ENCODE results near the gene NR2F1. TPM values are rescaled to one million over a fixed set of nuclear protein-coding genes. Genes with fewer than 3 reads are reported as not detected.

Gene NR2F1
- total RNA-seq, 1 experiment from 2014 or later, result 51.2 TPM

GRCh38 chr5:93570294-93571113 lies 12.5 kb upstream of the NR2F1 start:
- ChIA-PET POLR2A (no interaction called here), RAD21 (ENCODE audit: low non-redundant PET in 1 of 2, low total read pairs in 2 of 2, uncharacterized antibody in 2 of 2, unreplicated experiment in 2 of 2) (no interaction called here), CTCF (no interaction called here)
- BruUV-seq (replicated peaks), result no TSS peak
- intact Hi-C loops (cut with micrococcal nuclease), result no loop called here
- TF ChIP-seq EZH2 (IDR thresholded peaks at IDR 0.05), result no peak
- TF ChIP-seq ELF1 (IDR thresholded peaks at IDR 0.05; ENCODE audit: borderline replicate concordance, low read depth), result no peak
- no peak for TF ChIP-seq RAD21 (IDR thresholded peaks at IDR 0.05; ENCODE audit: low read depth)
- TF ChIP-seq CEBPB (IDR thresholded peaks at IDR 0.05; ENCODE audit: low read depth), result no peak
- TF ChIP-seq, protein P1, sequence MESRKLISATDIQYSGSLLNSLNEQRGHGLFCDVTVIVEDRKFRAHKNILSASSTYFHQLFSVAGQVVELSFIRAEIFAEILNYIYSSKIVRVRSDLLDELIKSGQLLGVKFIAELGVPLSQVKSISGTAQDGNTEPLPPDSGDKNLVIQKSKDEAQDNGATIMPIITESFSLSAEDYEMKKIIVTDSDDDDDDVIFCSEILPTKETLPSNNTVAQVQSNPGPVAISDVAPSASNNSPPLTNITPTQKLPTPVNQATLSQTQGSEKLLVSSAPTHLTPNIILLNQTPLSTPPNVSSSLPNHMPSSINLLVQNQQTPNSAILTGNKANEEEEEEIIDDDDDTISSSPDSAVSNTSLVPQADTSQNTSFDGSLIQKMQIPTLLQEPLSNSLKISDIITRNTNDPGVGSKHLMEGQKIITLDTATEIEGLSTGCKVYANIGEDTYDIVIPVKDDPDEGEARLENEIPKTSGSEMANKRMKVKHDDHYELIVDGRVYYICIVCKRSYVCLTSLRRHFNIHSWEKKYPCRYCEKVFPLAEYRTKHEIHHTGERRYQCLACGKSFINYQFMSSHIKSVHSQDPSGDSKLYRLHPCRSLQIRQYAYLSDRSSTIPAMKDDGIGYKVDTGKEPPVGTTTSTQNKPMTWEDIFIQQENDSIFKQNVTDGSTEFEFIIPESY (IDR thresholded peaks at IDR 0.05; ENCODE audit: extremely low read depth, insufficient replicate concordance, low read length), result no peak
- no peak for TF ChIP-seq SP1 (IDR thresholded peaks at IDR 0.05; ENCODE audit: low read depth)
- no peak for TF ChIP-seq MAX (IDR thresholded peaks at IDR 0.05)
- no peak for TF ChIP-seq SIN3A (IDR thresholded peaks at IDR 0.05; ENCODE audit: low read depth)
- no peak for TF ChIP-seq FOSL1 (IDR thresholded peaks at IDR 0.05; ENCODE audit: low read depth)
- TF ChIP-seq, protein P2, sequence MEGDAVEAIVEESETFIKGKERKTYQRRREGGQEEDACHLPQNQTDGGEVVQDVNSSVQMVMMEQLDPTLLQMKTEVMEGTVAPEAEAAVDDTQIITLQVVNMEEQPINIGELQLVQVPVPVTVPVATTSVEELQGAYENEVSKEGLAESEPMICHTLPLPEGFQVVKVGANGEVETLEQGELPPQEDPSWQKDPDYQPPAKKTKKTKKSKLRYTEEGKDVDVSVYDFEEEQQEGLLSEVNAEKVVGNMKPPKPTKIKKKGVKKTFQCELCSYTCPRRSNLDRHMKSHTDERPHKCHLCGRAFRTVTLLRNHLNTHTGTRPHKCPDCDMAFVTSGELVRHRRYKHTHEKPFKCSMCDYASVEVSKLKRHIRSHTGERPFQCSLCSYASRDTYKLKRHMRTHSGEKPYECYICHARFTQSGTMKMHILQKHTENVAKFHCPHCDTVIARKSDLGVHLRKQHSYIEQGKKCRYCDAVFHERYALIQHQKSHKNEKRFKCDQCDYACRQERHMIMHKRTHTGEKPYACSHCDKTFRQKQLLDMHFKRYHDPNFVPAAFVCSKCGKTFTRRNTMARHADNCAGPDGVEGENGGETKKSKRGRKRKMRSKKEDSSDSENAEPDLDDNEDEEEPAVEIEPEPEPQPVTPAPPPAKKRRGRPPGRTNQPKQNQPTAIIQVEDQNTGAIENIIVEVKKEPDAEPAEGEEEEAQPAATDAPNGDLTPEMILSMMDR (IDR thresholded peaks at IDR 0.05 in 2 of 3, conservative IDR thresholded peaks at IDR 0.05 in 1 of 3; ENCODE audit: borderline replicate concordance in 1 of 3, insufficient read depth in 1 of 3, low read depth in 2 of 3, low read length in 2 of 3), result no peak
- no peak for TF ChIP-seq ATF3 (IDR thresholded peaks at IDR 0.05)
- TF ChIP-seq TCF7L2 (IDR thresholded peaks at IDR 0.05; ENCODE audit: borderline replicate concordance, extremely low read depth, insufficient read depth, insufficient read length), result no peak
- TF ChIP-seq EZH2phosphoT487 (IDR thresholded peaks at IDR 0.05; ENCODE audit: borderline replicate concordance), result no peak
- TF ChIP-seq SRF (IDR thresholded peaks at IDR 0.05; ENCODE audit: low read depth), result no peak
- no peak for TF ChIP-seq REST (IDR thresholded peaks at IDR 0.05; ENCODE audit: low read depth)
- no peak for TF ChIP-seq CBX3 (IDR thresholded peaks at IDR 0.05; ENCODE audit: low read depth)
- no peaks in the 10 kb centered on the region for H3K9me2 ChIP-seq (ENCODE audit: insufficient read depth)
- ATAC-seq, result no peak
- no peaks in the 10 kb centered on the region for H3K9me3 ChIP-seq (ENCODE audit: control insufficient read depth in 1 of 2, insufficient read depth in 1 of 2, low read depth in 1 of 2, low read length in 2 of 2)
- no peaks in the 10 kb centered on the region for H4K20me1 ChIP-seq (ENCODE audit: insufficient read depth)
- no peaks in the 10 kb centered on the region for H3K79me2 ChIP-seq (ENCODE audit: insufficient read depth, low read length)
- no peak for DNase-seq (ENCODE audit: low read depth, low spot score)
- no peaks in the 10 kb centered on the region for H3K36me3 ChIP-seq (ENCODE audit: control insufficient read depth in 1 of 2, insufficient read depth in 2 of 2, low read length in 2 of 2)
- H3K27me3 ChIP-seq (ENCODE audit: insufficient read depth, low read length), result no peaks in the 10 kb centered on the region
- peaks cover 4 to 31% of the 10 kb centered on the region in 2 experiments; a peak in 2 of 4 replicates for H3K4me1 ChIP-seq (ENCODE audit: control insufficient read depth in 1 of 2, insufficient read depth in 2 of 2, low read length in 2 of 2)
- H3K9ac ChIP-seq (ENCODE audit: low read length), result no peak overlapping the region
- no peak overlapping the region for H3K4me2 ChIP-seq (ENCODE audit: low read length)
- H3K27ac ChIP-seq (ENCODE audit: low read depth, low read length), result no peak overlapping the region; the same call in 1 of the 2 replicates
- no peak overlapping the region for H3K4me3 ChIP-seq (replicated peaks in 1 of 2; ENCODE audit: low read depth in 1 of 2, low read length in 2 of 2)
- no peak overlapping the region for H2AFZ ChIP-seq (ENCODE audit: low read depth, low read length, poor library complexity, severe bottlenecking)

Measured in HCT116 (cell line).